Measurements from ENCODE around the gene ZFTA.
A peak's percentile ranks its signal among the peaks of the same experiment; 100 is the strongest.

ZFTA gene

GRCh38 chr11:63745304-63746170 is 23.0 kb downstream of the ZFTA start:
- DNase-seq = no peak

- peak in 3 of 4 experiments; percentile 30 to 60 (median 35) for DNase-seq
Measured at GRCh38 chr11:63738720-63739360, 29.7 kb downstream of the ZFTA start.

- no peak for DNase-seq
Measured at GRCh38 chr11:63737718-63738117, 30.9 kb downstream of the ZFTA start.

GRCh38 chr11:63736864-63737263 is 31.7 kb downstream of the ZFTA start:
- DNase-seq = no peak

- no peak for DNase-seq
Measured at GRCh38 chr11:63729326-63729725, 39.2 kb downstream of the ZFTA start.

- DNase-seq = no peak
Measured at GRCh38 chr11:63720611-63721010, 48.0 kb downstream of the ZFTA start.

- no peak for DNase-seq
Measured at GRCh38 chr11:63719987-63720386, 48.6 kb downstream of the ZFTA start.

GRCh38 chr11:63719001-63719400 is 49.6 kb downstream of the ZFTA start:
- DNase-seq = no peak
